ENCODE measurements around the gene AP3S1.
A peak's percentile ranks its signal among the peaks of the same experiment; 100 is the strongest.
"Not testable (repeated sequence)": the region's sequence is repeated elsewhere in the genome, so short reads cannot be mapped to it uniquely, and the experiment has no call there.

The AP3S1 gene

GRCh38 chr5:115817386-115817785 lies 24.3 kb upstream of the AP3S1 start:
- DNase-seq = no peak
- intact Hi-C loops (cut with DNase I) = no loop called here

- intact Hi-C loops (cut with DNase I) = no loop called here
- DNase-seq = peak in 39 of 42 donors; percentile 6 to 75 (median 50)
Measured at GRCh38 chr5:115818821-115819220, 22.9 kb upstream of the AP3S1 start.

- DNase-seq = no peak
- intact Hi-C loops (cut with DNase I) = no loop called here
Measured at GRCh38 chr5:115820846-115821245, 20.9 kb upstream of the AP3S1 start.

GRCh38 chr5:115824983-115825382 lies 16.8 kb upstream of the AP3S1 start:
- DNase-seq; intact Hi-C loops (cut with DNase I): not testable (repeated sequence)

GRCh38 chr5:115825948-115826347 lies 15.8 kb upstream of the AP3S1 start:
- intact Hi-C loops (cut with DNase I) = no loop called here
- no peak for DNase-seq

- no peak for DNase-seq
- intact Hi-C loops (cut with DNase I) = no loop called here
Measured at GRCh38 chr5:115829913-115830312, 11.8 kb upstream of the AP3S1 start.

GRCh38 chr5:115831163-115831768 lies 10.5 kb upstream of the AP3S1 start:
- peak in 18 of 42 donors; percentile 14 to 74 (median 38) for DNase-seq
- intact Hi-C loops (cut with DNase I) = no loop called here

- no peak for DNase-seq
- intact Hi-C loops (cut with DNase I) = no loop called here
Measured at GRCh38 chr5:115835481-115835880, 6.3 kb upstream of the AP3S1 start.

- intact Hi-C loops (cut with DNase I) = no loop called here
- peak in 2 of 42 donors; percentile 21 to 31 for DNase-seq
Measured at GRCh38 chr5:115838885-115839518, 2.7 kb upstream of the AP3S1 start.

GRCh38 chr5:115840873-115841272 lies 862 bp upstream of the AP3S1 start:
- intact Hi-C loops (cut with DNase I) = loop anchor here (5.0 to 10.0 kb wide), 2 partner anchors 214 to 536 kb away; partner anchors contain the start of gene TMED7
- DNase-seq = no peak

GRCh38 chr5:115842089-115842935 lies 577 bp downstream of the AP3S1 start:
- intact Hi-C loops (cut with DNase I) = loop anchor here (5.0 to 10.0 kb wide), 2 partner anchors 215 to 538 kb away; partner anchors contain the start of gene TMED7
- peak in 29 of 42 donors; percentile 10 to 65 (median 33) for DNase-seq

- no peak for DNase-seq
- intact Hi-C loops (cut with DNase I) = loop anchor here (5.0 to 10.0 kb wide), 2 partner anchors 216 to 538 kb away; partner anchors contain the start of gene TMED7
Measured at GRCh38 chr5:115842952-115843351, 1.2 kb downstream of the AP3S1 start.

- intact Hi-C loops (cut with DNase I) = loop anchor here (5.0 to 10.0 kb wide), 2 partner anchors 216 to 539 kb away; partner anchors contain the start of gene TMED7
- no peak for DNase-seq
Measured at GRCh38 chr5:115843444-115844130, 1.9 kb downstream of the AP3S1 start.

GRCh38 chr5:115844321-115844817 lies 2.6 kb downstream of the AP3S1 start:
- intact Hi-C loops (cut with DNase I) = loop anchor here (5.0 to 10.0 kb wide), 2 partner anchors 217 to 540 kb away; partner anchors contain the start of gene TMED7
- DNase-seq = peak in 4 of 42 donors; percentile 11 to 42 (median 22)

GRCh38 chr5:115847290-115847689 lies 5.6 kb downstream of the AP3S1 start:
- no peak for DNase-seq
- intact Hi-C loops (cut with DNase I) = loop anchor here (10.0 kb wide), 1 partner anchor 542 kb away; no protein-coding TSS in a partner anchor

- intact Hi-C loops (cut with DNase I) = loop anchor here (10.0 kb wide), 1 partner anchor 545 kb away; no protein-coding TSS in a partner anchor
- DNase-seq = no peak
Measured at GRCh38 chr5:115849258-115849798, 7.6 kb downstream of the AP3S1 start.

GRCh38 chr5:115850744-115851416 lies 9.1 kb downstream of the AP3S1 start:
- intact Hi-C loops (cut with DNase I) = no loop called here

GRCh38 chr5:115854139-115854538 lies 12.4 kb downstream of the AP3S1 start:
- intact Hi-C loops (cut with DNase I) = no loop called here
- no peak for DNase-seq

More at GRCh38 chr5:115850744-115851416, 9.1 kb downstream of the AP3S1 start:
- DNase-seq = no peak
